ENCODE data around the gene GSTP1.
"Not testable (repeated sequence)": the region's sequence is repeated elsewhere in the genome, so short reads cannot be mapped to it uniquely, and the experiment has no call there.

The GSTP1 gene

DNA sequence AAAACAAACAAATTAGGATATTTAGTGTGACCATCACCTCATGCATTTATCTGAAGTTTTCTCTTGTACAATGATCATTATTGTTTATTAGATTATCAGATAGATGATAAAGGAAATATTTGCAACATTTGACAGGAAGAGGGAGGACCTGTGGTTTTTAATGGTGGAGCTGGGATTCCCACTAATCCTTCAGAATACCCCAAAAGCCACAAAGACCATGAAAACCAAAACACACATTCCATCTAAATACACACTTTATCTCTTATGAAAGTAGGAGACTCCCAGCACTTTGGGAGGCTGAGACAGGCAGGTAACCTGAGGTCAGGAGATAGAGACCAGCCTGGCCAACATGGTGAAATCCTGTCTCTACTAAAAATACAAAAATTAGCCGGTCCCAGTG lies 15.5 kb downstream of the GSTP1 start:
- no peaks in the 10 kb centered on the region for H3K9me3 Mint-ChIP-seq
- H3K4me3 Mint-ChIP-seq = no peak overlapping the region
- peaks cover 7% of the 10 kb centered on the region for H3K4me1 Mint-ChIP-seq (ENCODE audit: low read depth)
- H3K36me3 Mint-ChIP-seq (ENCODE audit: low read depth) = no peaks in the 10 kb centered on the region
- no peak overlapping the region for H3K27ac Mint-ChIP-seq
- H3K27me3 Mint-ChIP-seq = peaks cover 8% of the 10 kb centered on the region

DNA sequence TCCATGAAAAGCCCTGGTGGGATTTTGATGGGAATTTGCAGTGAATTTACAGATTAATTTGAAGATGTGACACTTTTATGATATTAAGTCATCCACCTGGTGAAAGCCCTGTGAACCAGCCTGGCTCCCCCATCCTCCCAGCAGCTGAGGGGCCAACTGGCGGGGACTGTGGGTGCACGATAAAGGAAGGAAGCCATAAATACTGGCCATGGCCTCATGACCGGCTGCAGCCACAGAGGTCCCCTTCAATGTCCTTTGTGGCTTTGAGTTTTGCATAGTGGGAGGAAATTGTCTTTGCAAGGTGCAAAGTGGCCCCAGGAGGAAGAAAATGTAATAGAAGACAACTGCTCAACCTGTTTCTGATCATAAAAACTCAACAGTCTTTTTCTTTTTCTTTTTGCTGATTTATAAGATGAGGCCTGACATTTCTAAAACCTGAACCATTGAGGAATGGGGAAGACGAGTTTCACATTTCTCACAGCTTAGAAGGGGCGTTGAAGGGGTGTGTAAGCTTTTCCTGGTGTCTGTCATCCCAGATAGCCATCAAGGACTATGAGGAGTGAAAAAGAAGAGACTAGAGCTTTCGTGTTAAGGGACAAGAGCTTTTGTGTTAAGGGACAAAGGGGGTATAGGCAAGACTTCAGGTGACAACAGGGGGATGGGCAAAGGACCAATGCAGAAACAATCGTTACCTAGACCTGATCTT lies 16.9 kb downstream of the GSTP1 start:
- no peaks in the 10 kb centered on the region for H3K9me3 Mint-ChIP-seq
- H3K27me3 Mint-ChIP-seq = peaks cover 8% of the 10 kb centered on the region
- H3K4me3 Mint-ChIP-seq = no peak overlapping the region
- no peak overlapping the region for H3K27ac Mint-ChIP-seq
- H3K36me3 Mint-ChIP-seq (ENCODE audit: low read depth) = no peaks in the 10 kb centered on the region
- peaks cover 7% of the 10 kb centered on the region for H3K4me1 Mint-ChIP-seq (ENCODE audit: low read depth)

DNA sequence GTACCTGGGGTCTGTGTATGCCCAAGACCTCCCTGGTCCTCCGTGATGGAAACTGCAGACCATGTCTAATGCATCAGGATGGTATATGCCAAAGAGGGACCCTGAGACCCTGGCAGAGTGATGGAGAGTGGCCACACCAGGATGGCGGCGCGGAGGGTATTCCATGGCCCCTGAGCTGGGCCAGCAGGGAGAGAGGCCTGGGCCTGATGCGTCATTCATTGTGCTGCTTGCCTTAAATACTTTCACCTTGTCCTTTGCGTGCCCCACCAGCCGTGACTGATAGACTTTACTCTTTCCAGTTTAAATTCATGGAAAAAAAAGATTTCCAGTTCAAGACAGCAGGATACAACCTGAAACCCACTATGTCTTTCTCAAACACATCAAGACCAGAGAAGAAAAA lies 17.5 kb downstream of the GSTP1 start:
- Mint-ChIP-seq H3K27me3 (peaks cover 8% of the 10 kb centered on the region), H3K9me3 (no peaks in the 10 kb centered on the region), H3K27ac (no peak overlapping the region), H3K4me1 (ENCODE audit: low read depth) (peaks cover 11% of the 10 kb centered on the region), H3K4me3 (no peak overlapping the region), H3K36me3 (ENCODE audit: low read depth) (no peaks in the 10 kb centered on the region)

DNA sequence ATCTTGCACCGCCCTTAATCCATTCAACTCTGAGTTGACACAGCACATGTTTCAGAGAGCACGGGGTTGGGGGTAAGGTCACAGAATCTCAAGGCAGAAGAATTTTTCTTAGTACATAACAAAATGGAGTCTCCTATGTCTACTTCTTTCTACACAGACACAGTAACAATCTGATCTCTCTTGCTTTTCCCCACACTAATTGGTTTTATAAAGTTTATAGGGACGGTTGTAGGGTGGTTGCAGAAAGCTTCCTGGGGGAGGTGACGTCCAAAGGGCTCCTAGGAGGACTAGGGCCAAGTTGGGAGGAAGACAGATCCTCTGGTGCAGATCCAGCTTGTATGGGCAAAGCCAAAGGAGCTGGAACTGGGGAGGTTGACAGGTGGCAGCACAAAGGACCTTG lies 20.5 kb downstream of the GSTP1 start:
- not testable (repeated sequence) for H3K9me3 Mint-ChIP-seq, H3K27me3 Mint-ChIP-seq, H3K4me3 Mint-ChIP-seq, H3K27ac Mint-ChIP-seq
- Mint-ChIP-seq H3K4me1 (ENCODE audit: low read depth) (peaks cover 28% of the 10 kb centered on the region), H3K36me3 (ENCODE audit: low read depth) (peaks cover 11% of the 10 kb centered on the region)

DNA sequence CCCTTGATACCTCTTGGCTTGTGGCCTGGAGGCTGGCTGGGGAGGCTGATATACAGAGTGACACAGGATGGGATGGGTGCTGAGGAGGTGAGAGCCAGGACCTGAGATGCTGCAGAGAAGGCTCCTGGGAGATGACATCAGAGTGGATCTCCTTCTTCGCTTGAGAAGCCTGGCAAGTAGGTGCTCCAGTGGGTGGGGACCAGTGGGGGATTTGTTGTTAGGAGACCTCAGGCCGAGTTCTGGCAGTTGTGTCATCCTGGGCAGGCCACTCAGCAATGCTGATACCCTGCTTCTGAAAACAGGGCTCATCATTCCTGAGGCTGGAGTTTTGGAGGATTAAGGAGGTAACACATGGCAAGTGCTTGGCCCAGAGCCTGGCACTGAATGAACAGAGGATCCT lies 21.2 kb downstream of the GSTP1 start:
- no peaks in the 10 kb centered on the region for H3K9me3 Mint-ChIP-seq
- no peak overlapping the region for H3K27ac Mint-ChIP-seq
- H3K27me3 Mint-ChIP-seq = peaks cover 8% of the 10 kb centered on the region
- H3K4me3 Mint-ChIP-seq = no peak overlapping the region
- peaks cover 16% of the 10 kb centered on the region for H3K36me3 Mint-ChIP-seq (ENCODE audit: low read depth)
- peaks cover 28% of the 10 kb centered on the region for H3K4me1 Mint-ChIP-seq (ENCODE audit: low read depth)

DNA sequence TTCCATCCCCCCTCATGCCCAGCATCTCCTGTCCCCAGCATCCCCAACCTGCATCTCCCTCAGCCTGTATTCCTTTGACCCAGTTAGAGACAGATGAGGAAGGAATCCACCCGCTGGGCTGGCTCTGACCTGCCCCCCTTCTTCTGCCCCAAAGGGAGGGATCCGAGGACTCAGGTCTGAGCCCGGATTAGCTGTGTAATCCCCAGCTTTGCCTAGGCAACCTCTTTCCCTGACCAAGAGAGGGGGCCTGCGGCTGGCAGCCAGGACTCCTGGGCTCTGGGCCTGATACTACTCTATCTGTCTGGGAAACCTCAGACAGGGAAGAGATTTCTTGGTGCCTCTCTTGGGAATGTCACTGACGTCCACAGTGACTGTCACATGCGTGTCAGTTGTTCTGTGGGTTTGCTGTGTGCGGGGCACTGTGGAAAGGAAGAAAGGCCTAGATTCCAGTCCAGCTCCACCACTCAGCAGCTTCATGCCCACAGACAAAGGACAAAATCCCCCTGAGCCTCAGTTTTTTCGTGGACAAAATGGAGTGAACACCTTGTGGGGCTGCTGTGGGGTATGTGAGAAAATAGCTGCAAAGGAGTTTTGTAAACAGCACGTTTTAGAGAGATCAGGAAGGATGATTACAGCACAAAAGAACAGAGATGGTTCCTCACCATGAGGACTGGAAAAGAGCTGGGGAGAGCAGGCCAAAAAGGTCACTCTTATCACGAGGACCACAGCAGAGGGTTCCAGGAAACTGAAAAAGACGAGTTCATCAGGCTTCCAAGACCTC lies 21.8 kb downstream of the GSTP1 start:
- Mint-ChIP-seq H3K9me3 (no peaks in the 10 kb centered on the region), H3K27ac (peak overlapping the region; percentile 8), H3K4me1 (ENCODE audit: low read depth) (peaks cover 25% of the 10 kb centered on the region), H3K27me3 (peaks cover 7% of the 10 kb centered on the region), H3K4me3 (peak overlapping the region; percentile 56), H3K36me3 (ENCODE audit: low read depth) (peaks cover 20% of the 10 kb centered on the region)

DNA sequence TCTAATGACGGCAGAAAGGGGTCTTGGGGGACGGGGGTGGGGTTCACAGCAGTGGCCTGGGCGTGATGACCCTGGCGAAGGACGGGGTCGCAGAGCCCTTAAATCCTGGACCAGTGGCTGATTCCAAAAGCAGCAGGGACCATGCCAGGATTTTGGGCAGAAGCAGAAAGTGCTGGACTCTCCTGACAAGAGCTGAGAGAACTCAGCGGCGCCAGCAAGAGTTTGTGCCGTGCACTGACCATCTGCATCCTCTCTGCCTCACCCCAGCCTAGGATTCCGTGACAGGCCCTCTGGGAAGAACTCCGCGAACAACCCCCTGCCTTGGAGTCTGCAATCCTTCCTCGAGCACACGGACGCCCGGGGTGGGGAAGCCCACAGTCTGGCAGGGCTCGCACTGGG lies 22.5 kb downstream of the GSTP1 start:
- Mint-ChIP-seq H3K4me3 (peak overlapping the region; percentile 96), H3K27me3 (peaks cover 4% of the 10 kb centered on the region), H3K9me3 (no peaks in the 10 kb centered on the region), H3K4me1 (ENCODE audit: low read depth) (peaks cover 21% of the 10 kb centered on the region), H3K27ac (peak overlapping the region; percentile 87), H3K36me3 (ENCODE audit: low read depth) (peaks cover 23% of the 10 kb centered on the region)

DNA sequence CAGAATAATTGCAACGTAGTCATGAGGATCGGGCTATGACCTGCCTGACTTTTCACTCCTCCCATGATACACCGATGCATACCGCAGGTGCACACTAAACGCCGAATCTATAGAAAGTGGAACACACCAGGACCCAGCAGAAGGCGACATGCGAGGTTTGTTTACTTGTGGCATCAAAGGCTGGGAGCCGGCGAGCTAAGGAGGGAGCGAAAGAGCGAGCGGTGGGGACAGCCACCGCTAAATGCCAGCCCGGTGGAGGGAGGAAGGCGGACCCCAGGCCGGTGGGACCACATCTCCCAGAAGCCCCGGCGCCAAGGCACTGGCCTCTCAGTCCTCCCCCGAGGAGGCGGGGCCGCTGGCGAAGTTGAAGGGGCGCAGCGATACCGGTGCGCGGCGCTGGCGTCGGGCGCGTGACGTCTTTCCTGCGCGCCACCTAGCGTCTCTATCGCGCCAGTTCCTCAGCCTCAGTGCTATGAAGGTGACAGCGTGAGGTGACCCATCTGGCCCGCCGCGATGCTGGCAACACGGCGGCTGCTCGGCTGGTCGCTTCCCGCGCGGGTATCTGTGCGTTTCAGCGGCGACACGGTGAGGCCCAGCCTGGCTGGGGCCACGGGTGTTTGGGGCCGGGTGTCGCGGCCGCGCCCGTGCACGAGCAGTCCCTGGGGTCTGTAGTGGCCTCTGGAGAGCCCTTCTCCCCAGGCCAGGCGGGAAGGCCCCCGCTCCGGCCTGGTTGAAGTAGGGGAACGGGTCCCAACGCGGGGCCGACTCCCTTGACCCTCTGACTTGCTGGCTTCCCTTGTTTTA lies 23.1 kb downstream of the GSTP1 start, which contains the start of gene NDUFV1:
Gene NDUFV1 (plus strand): TSS at position 445 of the 804 bp plus-strand sequence. CDS start 69 bp downstream, at position 514.
- H3K27me3 Mint-ChIP-seq = peaks cover 4% of the 10 kb centered on the region
- no peaks in the 10 kb centered on the region for H3K9me3 Mint-ChIP-seq
- H3K27ac Mint-ChIP-seq = peak within 1 kb of the TSS; percentile 91
- peak within 1 kb of the TSS; percentile 96 for H3K4me3 Mint-ChIP-seq
- peaks cover 21% of the 10 kb centered on the region for H3K4me1 Mint-ChIP-seq (ENCODE audit: low read depth)
- H3K36me3 Mint-ChIP-seq (ENCODE audit: low read depth) = peaks cover 23% of the 10 kb centered on the region

DNA sequence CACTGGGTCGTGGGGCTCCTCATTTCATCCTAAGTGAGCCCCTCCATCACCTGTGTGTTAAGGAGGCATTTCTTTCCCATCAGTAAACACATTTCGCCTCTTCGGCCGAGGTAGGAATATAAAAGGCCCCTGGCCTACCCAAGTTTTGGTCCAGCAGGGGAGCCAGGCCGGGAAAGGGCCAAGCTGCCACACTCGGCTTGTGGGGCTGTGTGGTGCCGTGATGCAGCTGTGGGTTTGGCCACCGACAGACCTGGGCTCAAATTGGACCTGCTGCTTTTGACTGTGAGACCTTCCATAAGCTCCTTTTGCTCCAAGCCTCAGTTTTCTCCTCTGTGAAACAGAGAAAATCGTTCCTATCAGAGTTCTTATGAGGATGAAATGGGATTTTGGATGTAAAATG lies 23.9 kb downstream of the GSTP1 start:
- Mint-ChIP-seq H3K27ac (peak overlapping the region; percentile 91), H3K36me3 (ENCODE audit: low read depth) (peaks cover 30% of the 10 kb centered on the region), H3K4me3 (peak overlapping the region; percentile 96), H3K9me3 (no peaks in the 10 kb centered on the region), H3K4me1 (ENCODE audit: low read depth) (peaks cover 21% of the 10 kb centered on the region), H3K27me3 (peaks cover 4% of the 10 kb centered on the region)

DNA sequence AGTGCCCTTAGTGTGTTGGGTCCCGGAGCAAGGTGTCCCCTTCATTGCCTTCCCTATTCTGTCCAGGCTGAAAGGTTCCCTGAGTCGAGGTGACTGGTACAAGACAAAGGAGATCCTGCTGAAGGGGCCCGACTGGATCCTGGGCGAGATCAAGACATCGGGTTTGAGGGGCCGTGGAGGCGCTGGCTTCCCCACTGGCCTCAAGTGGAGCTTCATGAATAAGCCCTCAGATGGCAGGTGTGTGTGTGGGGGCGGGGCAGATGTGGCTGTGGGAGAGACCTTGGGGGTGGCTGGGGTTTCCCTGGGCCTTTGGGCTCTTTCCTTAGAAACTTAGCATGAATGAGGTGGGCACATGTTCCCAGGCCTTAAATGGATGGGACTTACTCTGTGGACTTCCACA lies 24.9 kb downstream of the GSTP1 start:
- H3K27ac Mint-ChIP-seq = no peak overlapping the region
- no peaks in the 10 kb centered on the region for H3K9me3 Mint-ChIP-seq
- peak overlapping the region; percentile 96 for H3K4me3 Mint-ChIP-seq
- peaks cover 27% of the 10 kb centered on the region for H3K4me1 Mint-ChIP-seq (ENCODE audit: low read depth)
- H3K27me3 Mint-ChIP-seq = no peaks in the 10 kb centered on the region
- peaks cover 32% of the 10 kb centered on the region for H3K36me3 Mint-ChIP-seq (ENCODE audit: low read depth)

DNA sequence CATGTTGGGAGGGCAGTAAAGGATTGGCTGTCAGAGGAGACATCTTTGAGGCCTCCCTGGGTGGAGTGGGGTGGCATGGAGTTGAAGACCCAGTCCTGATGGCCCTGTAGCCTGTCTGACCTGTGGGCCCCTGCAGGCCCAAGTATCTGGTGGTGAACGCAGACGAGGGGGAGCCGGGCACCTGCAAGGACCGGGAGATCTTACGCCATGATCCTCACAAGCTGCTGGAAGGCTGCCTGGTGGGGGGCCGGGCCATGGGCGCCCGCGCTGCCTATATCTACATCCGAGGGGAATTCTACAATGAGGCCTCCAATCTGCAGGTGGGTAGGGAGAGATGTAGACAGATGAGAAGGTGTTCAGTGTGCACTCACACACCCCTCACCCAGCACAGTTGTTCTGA lies 25.7 kb downstream of the GSTP1 start:
- peaks cover 35% of the 10 kb centered on the region for H3K4me1 Mint-ChIP-seq (ENCODE audit: low read depth)

DNA sequence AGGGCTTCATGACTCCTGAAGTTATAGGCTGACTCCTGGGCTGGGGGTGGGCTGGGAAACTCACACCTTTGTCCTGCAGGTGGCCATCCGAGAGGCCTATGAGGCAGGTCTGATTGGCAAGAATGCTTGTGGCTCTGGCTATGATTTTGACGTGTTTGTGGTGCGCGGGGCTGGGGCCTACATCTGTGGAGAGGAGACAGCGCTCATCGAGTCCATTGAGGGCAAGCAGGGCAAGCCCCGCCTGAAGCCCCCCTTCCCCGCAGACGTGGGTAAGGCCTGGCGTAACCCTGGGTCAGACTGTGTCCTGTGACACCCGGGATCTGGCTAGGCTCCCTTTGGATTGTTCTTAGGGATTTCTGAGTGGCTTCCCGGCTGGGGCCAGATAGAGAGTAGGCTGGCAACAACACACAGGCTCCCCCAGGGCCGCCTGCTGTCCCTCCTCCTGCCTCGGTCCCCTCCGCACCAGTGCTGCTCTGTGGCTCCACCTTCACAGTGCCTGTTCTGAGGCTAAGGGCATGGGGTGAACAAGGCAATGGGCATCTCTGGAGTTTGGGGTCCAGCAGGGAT lies 26.8 kb downstream of the GSTP1 start:
- H3K9me3 Mint-ChIP-seq = no peaks in the 10 kb centered on the region
- H3K27me3 Mint-ChIP-seq = no peaks in the 10 kb centered on the region
- H3K4me3 Mint-ChIP-seq = no peak overlapping the region
- peaks cover 32% of the 10 kb centered on the region for H3K36me3 Mint-ChIP-seq (ENCODE audit: low read depth)
- H3K27ac Mint-ChIP-seq = no peak overlapping the region
- H3K4me1 Mint-ChIP-seq (ENCODE audit: low read depth) = peaks cover 45% of the 10 kb centered on the region

More for the DNA sequence above, 25.7 kb downstream of the GSTP1 start:
- no peaks in the 10 kb centered on the region for H3K27me3 Mint-ChIP-seq
- H3K4me3 Mint-ChIP-seq = no peak overlapping the region
- H3K27ac Mint-ChIP-seq = no peak overlapping the region
- peaks cover 32% of the 10 kb centered on the region for H3K36me3 Mint-ChIP-seq (ENCODE audit: low read depth)
- H3K9me3 Mint-ChIP-seq = no peaks in the 10 kb centered on the region

DNA sequence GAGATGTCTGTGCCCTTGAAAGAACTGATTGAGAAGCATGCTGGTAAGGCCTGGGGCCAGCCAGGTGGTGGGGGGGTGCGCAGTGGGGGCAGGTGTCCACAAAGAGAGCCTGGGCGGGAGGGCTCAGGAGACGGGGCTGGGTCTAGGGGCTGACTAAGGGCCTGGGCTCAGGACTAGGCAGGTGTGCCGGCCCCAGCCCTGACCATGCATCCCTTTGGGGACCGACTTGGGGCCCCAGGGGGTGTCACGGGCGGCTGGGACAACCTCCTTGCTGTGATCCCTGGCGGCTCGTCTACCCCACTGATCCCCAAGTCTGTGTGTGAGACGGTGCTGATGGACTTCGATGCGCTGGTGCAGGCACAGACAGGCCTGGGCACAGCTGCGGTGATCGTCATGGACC lies 27.6 kb downstream of the GSTP1 start:
- peaks cover 41% of the 10 kb centered on the region for H3K4me1 Mint-ChIP-seq (ENCODE audit: low read depth)
- no peaks in the 10 kb centered on the region for H3K9me3 Mint-ChIP-seq
- peaks cover 32% of the 10 kb centered on the region for H3K36me3 Mint-ChIP-seq (ENCODE audit: low read depth)
- no peak overlapping the region for H3K27ac Mint-ChIP-seq
- H3K27me3 Mint-ChIP-seq = no peaks in the 10 kb centered on the region
- H3K4me3 Mint-ChIP-seq = no peak overlapping the region

DNA sequence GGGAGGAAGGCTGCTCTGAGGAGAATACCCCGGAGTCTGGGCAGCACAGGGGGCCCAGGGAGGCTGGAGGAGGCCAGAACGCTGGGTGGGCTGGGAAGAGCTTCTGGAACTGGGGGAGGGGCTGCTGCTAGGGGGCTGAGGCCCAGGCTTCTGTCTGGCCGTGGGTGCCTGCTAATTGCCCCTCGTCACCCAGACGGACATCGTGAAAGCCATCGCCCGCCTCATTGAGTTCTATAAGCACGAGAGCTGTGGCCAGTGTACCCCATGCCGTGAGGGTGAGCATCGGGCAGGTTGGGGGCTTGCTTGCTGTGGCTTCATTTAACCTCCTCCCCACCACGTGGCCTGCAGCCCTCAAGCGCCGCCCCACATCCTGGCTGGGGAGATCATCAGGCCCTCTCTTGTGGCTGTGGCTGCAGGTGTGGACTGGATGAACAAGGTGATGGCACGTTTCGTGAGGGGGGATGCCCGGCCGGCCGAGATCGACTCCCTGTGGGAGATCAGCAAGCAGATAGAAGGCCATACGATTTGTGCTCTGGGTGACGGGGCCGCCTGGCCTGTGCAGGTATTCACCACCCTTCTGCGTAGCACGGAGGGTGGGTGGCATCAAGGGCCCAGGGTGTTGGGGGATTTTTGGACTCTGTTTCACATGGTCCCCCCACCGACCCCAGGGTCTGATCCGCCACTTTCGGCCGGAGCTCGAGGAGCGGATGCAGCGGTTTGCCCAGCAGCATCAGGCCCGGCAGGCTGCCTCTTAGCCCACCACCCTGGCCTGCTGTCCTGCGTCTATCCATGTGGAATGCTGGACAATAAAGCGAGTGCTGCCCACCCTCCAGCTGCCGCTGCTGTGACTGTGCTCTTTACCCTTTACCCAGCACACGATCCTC lies 28.3 kb downstream of the GSTP1 start:
- Mint-ChIP-seq H3K4me1 (ENCODE audit: low read depth) (peaks cover 42% of the 10 kb centered on the region), H3K4me3 (no peak overlapping the region), H3K9me3 (no peaks in the 10 kb centered on the region), H3K27me3 (no peaks in the 10 kb centered on the region), H3K27ac (no peak overlapping the region), H3K36me3 (ENCODE audit: low read depth) (peaks cover 32% of the 10 kb centered on the region)

All from stimulated activated naive CD8-positive, alpha-beta T cell treated with anti-CD3 and anti-CD28 coated beads, Interleukin-15, Interleukin-2, amounts not matched to agents 100 ng/mL and 50 ng/mL, for 24 hours (primary cell).